HL-60 (cell line): ENCODE data around the gene CARD14.

Experiments used
- DNase-seq, 2 experiments: peaks; one replicate each; pipeline ENCODE4 v3.0.0-alpha.2; 2010 to 2020; ENCODE audit warnings: low read depth in 1 of 2, low spot score in 1 of 2
- H3K27ac ChIP-seq: fragments of 250-450 bp; sonication (Bioruptor Pico); replicated peaks from 2 replicates; pipeline ENCODE4 v1.5.1; 2020; ENCODE audit warnings: mild to moderate bottlenecking, moderate library complexity
- H3K27me3 ChIP-seq: fragments of 250-450 bp; sonication (Bioruptor Pico); 2 replicates; pipeline ENCODE4 v1.5.1; 2021; ENCODE audit warnings: mild to moderate bottlenecking, moderate library complexity; ENCODE audit not compliant: insufficient read depth, poor library complexity, severe bottlenecking
- H3K4me3 ChIP-seq: replicated peaks from 2 replicates; pipeline ENCODE4 v1.5.1; 2011; ENCODE audit warnings: mild to moderate bottlenecking, control low read depth, low read length; ENCODE audit not compliant: insufficient read depth
- CTCF ChIP-seq: IDR thresholded peaks from one replicate; pipeline ENCODE4 v1.5.1; 2011; ENCODE audit warnings: low read length, control low read depth, inconsistent platforms; ENCODE audit not compliant: insufficient read depth
- GABPA ChIP-seq: IDR thresholded peaks from 2 replicates; pipeline ENCODE4 v1.6.1; 2012; ENCODE audit warnings: low read depth
- POLR2AphosphoS5 ChIP-seq: IDR thresholded peaks from 2 replicates; pipeline ENCODE4 v1.6.1; 2012; ENCODE audit warnings: low read depth
- REST ChIP-seq: IDR thresholded peaks from 2 replicates; pipeline ENCODE4 v1.6.1; 2012; ENCODE audit warnings: low read depth; ENCODE audit not compliant: insufficient replicate concordance
- SPI1 ChIP-seq: IDR thresholded peaks from 2 replicates; pipeline ENCODE4 v1.6.1; 2012; ENCODE audit warnings: low read depth, mild to moderate bottlenecking, borderline replicate concordance

Gene CARD14

GRCh38 chr17:80208050-80208449 lies 38.2 kb downstream of the CARD14 start:
- H3K27me3 ChIP-seq: peaks cover 2% of the 10 kb centered on the region
- DNase-seq: no peak
- H3K27ac ChIP-seq: no peak overlapping the region
- TF ChIP-seq SPI1 (no peak), POLR2AphosphoS5 (no peak), CTCF (no peak), GABPA (no peak), REST (no peak)
- H3K4me3 ChIP-seq: no peak overlapping the region

GRCh38 chr17:80209765-80210164 lies 39.9 kb downstream of the CARD14 start:
- TF ChIP-seq POLR2AphosphoS5: no peak
- no peak for TF ChIP-seq REST
- TF ChIP-seq SPI1: no peak
- no peak for TF ChIP-seq GABPA
- TF ChIP-seq CTCF: no peak
- DNase-seq: no peak
- Histone ChIP-seq H3K4me3 (no peak overlapping the region), H3K27ac (no peak overlapping the region), H3K27me3 (no peaks in the 10 kb centered on the region)

- no peak overlapping the region for H3K27ac ChIP-seq
- no peaks in the 10 kb centered on the region for H3K27me3 ChIP-seq
- H3K4me3 ChIP-seq: no peak overlapping the region
- no peak for TF ChIP-seq GABPA
- DNase-seq: no peak
Measured at GRCh38 chr17:80210348-80211108, 40.7 kb downstream of the CARD14 start.

- TF ChIP-seq REST (no peak), POLR2AphosphoS5 (no peak), GABPA (no peak), SPI1 (no peak), CTCF (no peak)
- Histone ChIP-seq H3K4me3 (no peak overlapping the region), H3K27ac (no peak overlapping the region), H3K27me3 (peaks cover 7% of the 10 kb centered on the region)
- DNase-seq: no peak
Measured at GRCh38 chr17:80212109-80212508, 42.3 kb downstream of the CARD14 start.
